Measurements from ENCODE around the gene SEMA3E.

DNA sequence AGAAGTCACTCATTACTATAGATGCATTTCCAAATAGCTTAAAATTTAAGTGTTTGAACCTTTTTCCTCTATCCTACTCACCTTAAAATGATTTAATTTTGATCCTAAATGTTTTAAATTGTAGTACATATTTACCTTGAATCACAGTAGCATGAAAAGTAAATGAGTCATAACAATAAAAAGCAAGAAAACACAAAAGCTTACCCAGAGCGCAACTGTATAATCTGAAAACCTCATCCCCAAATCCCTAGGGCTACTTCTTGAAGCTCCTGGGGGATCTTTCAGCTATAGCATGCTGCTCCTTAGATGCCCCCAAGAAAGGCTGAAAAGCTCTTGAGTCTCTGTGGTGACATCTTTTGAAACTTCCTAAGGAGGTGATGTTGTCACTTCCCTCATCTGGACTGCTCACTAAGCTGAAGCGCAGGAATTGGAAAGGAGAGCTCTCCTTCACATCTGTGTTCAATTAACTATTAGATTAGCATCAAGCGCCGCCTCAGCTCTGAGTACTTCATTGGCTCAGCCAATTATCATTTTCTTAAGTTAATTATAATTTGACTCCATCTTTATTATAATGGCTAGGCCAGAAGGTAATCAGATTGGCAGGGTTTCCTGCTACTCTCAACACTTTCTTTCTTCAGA lies 60.2 kb downstream of the SEMA3E start:
- TF ChIP-seq, protein P1, sequence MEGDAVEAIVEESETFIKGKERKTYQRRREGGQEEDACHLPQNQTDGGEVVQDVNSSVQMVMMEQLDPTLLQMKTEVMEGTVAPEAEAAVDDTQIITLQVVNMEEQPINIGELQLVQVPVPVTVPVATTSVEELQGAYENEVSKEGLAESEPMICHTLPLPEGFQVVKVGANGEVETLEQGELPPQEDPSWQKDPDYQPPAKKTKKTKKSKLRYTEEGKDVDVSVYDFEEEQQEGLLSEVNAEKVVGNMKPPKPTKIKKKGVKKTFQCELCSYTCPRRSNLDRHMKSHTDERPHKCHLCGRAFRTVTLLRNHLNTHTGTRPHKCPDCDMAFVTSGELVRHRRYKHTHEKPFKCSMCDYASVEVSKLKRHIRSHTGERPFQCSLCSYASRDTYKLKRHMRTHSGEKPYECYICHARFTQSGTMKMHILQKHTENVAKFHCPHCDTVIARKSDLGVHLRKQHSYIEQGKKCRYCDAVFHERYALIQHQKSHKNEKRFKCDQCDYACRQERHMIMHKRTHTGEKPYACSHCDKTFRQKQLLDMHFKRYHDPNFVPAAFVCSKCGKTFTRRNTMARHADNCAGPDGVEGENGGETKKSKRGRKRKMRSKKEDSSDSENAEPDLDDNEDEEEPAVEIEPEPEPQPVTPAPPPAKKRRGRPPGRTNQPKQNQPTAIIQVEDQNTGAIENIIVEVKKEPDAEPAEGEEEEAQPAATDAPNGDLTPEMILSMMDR (IDR thresholded peaks at IDR 0.05) = no peak
- TF ChIP-seq POLR2A (IDR thresholded peaks at IDR 0.05) = no peak
